ENCODE measurements around the gene FRAS1. TPM values are rescaled to one million over a fixed set of nuclear protein-coding genes. Genes with fewer than 3 reads are reported as not detected.

Gene FRAS1
- total and polyA plus RNA-seq, 9 donors: 0.16 to 5.3 (median 1.4) TPM

DNA sequence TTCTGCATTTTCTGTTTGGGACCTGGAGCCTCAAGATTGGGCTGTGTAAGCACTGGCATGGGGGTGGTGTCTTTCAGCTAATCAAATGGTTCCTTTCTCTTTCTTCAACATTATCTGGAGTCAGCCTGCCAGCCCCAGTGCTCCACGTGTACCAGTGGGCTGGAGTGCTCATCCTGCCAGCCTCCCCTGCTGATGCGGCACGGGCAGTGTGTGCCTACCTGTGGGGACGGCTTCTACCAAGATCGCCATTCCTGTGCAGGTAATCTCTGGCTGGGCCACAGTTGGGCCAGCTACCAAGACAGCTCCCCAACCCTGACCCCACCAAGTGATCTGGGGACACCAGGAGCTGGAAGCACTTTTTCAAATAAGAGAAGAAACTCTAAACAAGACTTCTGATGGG lies 229.2 kb downstream of the FRAS1 start:
- intact Hi-C loops (cut with DNase I): no loop called here
- 87 to 98% (median 95%) methylated on average over 4 to 5 of the region's 5 CpGs for WGBS, 3 donors

DNA sequence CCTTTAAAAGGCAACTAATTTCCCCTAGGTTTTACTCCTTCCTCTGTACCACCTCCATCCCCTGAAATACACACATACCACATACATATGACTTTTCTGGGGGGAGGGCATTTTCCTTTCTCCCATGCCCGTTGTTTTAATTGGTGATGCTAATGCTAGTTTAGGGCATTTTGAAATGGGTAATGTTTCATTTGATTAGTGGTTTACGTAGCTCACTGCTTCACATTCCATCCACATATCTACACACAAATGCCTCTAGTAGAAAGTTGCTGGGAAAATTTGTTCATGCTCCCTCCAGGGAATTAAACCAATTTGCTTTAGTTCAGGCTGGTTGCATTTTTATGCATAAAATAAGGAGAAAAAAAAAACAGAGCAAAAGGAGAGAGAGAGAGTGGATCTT lies 231.2 kb downstream of the FRAS1 start:
- H3K36me3 ChIP-seq: no peaks in the 10 kb centered on the region
- TF ChIP-seq, protein P1, sequence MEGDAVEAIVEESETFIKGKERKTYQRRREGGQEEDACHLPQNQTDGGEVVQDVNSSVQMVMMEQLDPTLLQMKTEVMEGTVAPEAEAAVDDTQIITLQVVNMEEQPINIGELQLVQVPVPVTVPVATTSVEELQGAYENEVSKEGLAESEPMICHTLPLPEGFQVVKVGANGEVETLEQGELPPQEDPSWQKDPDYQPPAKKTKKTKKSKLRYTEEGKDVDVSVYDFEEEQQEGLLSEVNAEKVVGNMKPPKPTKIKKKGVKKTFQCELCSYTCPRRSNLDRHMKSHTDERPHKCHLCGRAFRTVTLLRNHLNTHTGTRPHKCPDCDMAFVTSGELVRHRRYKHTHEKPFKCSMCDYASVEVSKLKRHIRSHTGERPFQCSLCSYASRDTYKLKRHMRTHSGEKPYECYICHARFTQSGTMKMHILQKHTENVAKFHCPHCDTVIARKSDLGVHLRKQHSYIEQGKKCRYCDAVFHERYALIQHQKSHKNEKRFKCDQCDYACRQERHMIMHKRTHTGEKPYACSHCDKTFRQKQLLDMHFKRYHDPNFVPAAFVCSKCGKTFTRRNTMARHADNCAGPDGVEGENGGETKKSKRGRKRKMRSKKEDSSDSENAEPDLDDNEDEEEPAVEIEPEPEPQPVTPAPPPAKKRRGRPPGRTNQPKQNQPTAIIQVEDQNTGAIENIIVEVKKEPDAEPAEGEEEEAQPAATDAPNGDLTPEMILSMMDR (IDR thresholded peaks at IDR 0.05): no peak
- TF ChIP-seq POLR2A (IDR thresholded peaks at IDR 0.05) (no peak), EP300 (IDR thresholded peaks at IDR 0.05) (no peak)
- intact Hi-C loops (cut with DNase I): no loop called here
- H3K27me3 ChIP-seq: no peaks in the 10 kb centered on the region
- H3K4me1 ChIP-seq (ENCODE audit: insufficient read depth): no peaks in the 10 kb centered on the region
- no peaks in the 10 kb centered on the region for H3K9me3 ChIP-seq
- H3K27ac ChIP-seq: no peak overlapping the region
- DNase-seq: no peak
- H3K4me3 ChIP-seq: no peak overlapping the region
- WGBS, 3 donors: 55 to 77% (median 69%) methylated on average over 2 of the region's 2 CpGs

More for the DNA sequence above, 229.2 kb downstream of the FRAS1 start:
- Histone ChIP-seq H3K27me3 (no peaks in the 10 kb centered on the region), H3K27ac (no peak overlapping the region), H3K4me1 (ENCODE audit: insufficient read depth) (no peaks in the 10 kb centered on the region), H3K9me3 (no peaks in the 10 kb centered on the region), H3K4me3 (no peak overlapping the region), H3K36me3 (no peaks in the 10 kb centered on the region)
- DNase-seq: no peak
- TF ChIP-seq POLR2A (IDR thresholded peaks at IDR 0.05) (no peak), EP300 (IDR thresholded peaks at IDR 0.05) (no peak)
- TF ChIP-seq, protein P1 (IDR thresholded peaks at IDR 0.05): no peak

DNA sequence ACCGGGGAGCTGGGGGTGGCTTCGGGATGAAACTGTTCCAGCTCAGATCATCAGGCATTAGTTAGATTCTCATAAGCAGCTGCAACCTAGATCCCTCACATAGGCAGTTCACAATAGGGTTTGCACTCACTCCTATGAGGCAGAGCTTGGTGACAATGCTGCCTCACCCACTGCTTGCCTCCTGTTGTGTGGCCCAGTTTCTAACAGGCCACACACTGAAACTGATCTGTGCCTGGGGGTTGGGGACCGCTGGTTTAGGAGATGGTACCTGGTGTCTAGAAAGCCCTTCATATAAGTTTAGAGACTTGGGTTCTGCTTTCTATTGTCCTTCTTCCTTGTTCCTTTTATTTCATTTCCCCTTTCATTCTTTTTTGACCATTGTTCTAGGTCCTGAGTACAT lies 234.2 kb downstream of the FRAS1 start:
- no peaks in the 10 kb centered on the region for H3K9me3 ChIP-seq
- H3K27me3 ChIP-seq: no peaks in the 10 kb centered on the region
- no peaks in the 10 kb centered on the region for H3K36me3 ChIP-seq
- no peak overlapping the region for H3K4me3 ChIP-seq
- H3K27ac ChIP-seq: no peak overlapping the region
- no peak for DNase-seq
- H3K4me1 ChIP-seq (ENCODE audit: insufficient read depth): no peaks in the 10 kb centered on the region
- WGBS, 3 donors: 95 to 97% (median 97%) methylated on average over 3 of the region's 3 CpGs
- intact Hi-C loops (cut with DNase I): no loop called here
- no peak for TF ChIP-seq POLR2A (IDR thresholded peaks at IDR 0.05)
- TF ChIP-seq EP300 (IDR thresholded peaks at IDR 0.05): no peak
- TF ChIP-seq, protein P1 (IDR thresholded peaks at IDR 0.05): no peak

DNA sequence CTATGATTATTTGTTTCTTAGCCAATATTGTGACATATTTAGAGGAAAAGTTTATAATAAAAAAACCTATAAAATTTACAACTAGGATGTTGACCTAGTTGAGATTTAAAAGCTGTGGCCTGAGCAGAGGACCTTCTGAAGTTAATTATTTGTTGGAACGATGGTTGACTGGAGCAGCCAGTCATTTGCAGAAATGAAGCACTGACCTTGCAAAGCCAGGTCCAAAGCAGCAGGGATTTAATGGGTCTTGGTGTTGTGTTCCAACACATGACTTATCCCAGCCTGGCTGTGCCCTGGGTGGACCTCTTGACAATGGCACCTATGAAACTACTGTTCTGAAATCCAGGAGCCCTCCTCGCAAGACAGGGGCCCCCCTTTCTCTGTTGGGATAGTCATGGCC lies 235.2 kb downstream of the FRAS1 start:
- no peak for TF ChIP-seq POLR2A (IDR thresholded peaks at IDR 0.05)
- TF ChIP-seq EP300 (IDR thresholded peaks at IDR 0.05): no peak
- TF ChIP-seq, protein P1 (IDR thresholded peaks at IDR 0.05): no peak
- no peak for DNase-seq
- H3K27ac ChIP-seq: no peak overlapping the region
- no peaks in the 10 kb centered on the region for H3K36me3 ChIP-seq
- WGBS, 3 donors: 76 to 92% (median 83%) methylated on average over 2 of the region's 2 CpGs
- intact Hi-C loops (cut with DNase I): no loop called here
- H3K9me3 ChIP-seq: no peaks in the 10 kb centered on the region
- H3K4me1 ChIP-seq (ENCODE audit: insufficient read depth): no peaks in the 10 kb centered on the region
- no peaks in the 10 kb centered on the region for H3K27me3 ChIP-seq
- H3K4me3 ChIP-seq: no peak overlapping the region

Data from ovary (tissue), 9 donors.